ENCODE results near the gene PHLPP2.

The PHLPP2 gene

DNA sequence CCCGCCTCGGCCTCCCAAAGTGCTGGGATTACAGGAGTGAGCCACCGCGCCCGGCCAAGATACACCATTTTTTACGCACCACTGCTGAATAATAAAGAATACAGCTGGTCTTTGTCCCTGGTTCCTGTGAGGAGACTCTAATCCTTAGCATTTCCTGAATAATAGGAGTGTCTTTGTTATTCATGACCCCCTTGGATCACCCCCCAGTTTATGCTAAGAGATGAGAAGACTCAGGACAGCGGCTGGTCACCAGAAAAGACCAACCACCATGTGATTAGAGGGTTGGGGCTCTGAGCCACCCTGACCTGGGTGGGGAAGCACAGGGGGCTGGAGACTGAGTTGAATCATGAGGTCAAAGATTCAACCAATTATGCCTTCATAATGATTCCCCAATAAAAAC is 17.3 kb downstream of the PHLPP2 start:
- H2AFZ ChIP-seq (ENCODE audit: low read length) = no peak overlapping the region
- no peak overlapping the region for H3K9ac ChIP-seq (ENCODE audit: low read length)
- H3K27me3 ChIP-seq (ENCODE audit: insufficient read depth, low read length) = no peaks in the 10 kb centered on the region
- H3K36me3 ChIP-seq (ENCODE audit: insufficient read depth, low read length) = no peaks in the 10 kb centered on the region
- no peak overlapping the region for H3K4me2 ChIP-seq (ENCODE audit: low read length)
- H3K27ac ChIP-seq (ENCODE audit: low read depth, low read length, poor library complexity, severe bottlenecking) = no peak overlapping the region
- peaks cover 17% of the 10 kb centered on the region for H3K4me1 ChIP-seq (ENCODE audit: insufficient read depth, low read length, severe bottlenecking)
- H3K9me2 ChIP-seq (ENCODE audit: low read depth, low read length) = no peaks in the 10 kb centered on the region
- TF ChIP-seq EZH2 (IDR thresholded peaks at IDR 0.05; ENCODE audit: borderline replicate concordance, low read length) = no peak
- TF ChIP-seq, protein P1, sequence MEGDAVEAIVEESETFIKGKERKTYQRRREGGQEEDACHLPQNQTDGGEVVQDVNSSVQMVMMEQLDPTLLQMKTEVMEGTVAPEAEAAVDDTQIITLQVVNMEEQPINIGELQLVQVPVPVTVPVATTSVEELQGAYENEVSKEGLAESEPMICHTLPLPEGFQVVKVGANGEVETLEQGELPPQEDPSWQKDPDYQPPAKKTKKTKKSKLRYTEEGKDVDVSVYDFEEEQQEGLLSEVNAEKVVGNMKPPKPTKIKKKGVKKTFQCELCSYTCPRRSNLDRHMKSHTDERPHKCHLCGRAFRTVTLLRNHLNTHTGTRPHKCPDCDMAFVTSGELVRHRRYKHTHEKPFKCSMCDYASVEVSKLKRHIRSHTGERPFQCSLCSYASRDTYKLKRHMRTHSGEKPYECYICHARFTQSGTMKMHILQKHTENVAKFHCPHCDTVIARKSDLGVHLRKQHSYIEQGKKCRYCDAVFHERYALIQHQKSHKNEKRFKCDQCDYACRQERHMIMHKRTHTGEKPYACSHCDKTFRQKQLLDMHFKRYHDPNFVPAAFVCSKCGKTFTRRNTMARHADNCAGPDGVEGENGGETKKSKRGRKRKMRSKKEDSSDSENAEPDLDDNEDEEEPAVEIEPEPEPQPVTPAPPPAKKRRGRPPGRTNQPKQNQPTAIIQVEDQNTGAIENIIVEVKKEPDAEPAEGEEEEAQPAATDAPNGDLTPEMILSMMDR (IDR thresholded peaks at IDR 0.05; ENCODE audit: low read length) = no peak
- H4K20me1 ChIP-seq (ENCODE audit: insufficient read depth, low read length) = no peaks in the 10 kb centered on the region
- H3K9me3 ChIP-seq (ENCODE audit: low read length) = no peaks in the 10 kb centered on the region
- H3F3A ChIP-seq (ENCODE audit: insufficient read depth, low read length) = no peaks in the 10 kb centered on the region
- no peaks in the 10 kb centered on the region for H3K79me2 ChIP-seq (ENCODE audit: insufficient read depth, low read length)
- no peak overlapping the region for H3K4me3 ChIP-seq (ENCODE audit: low read depth, low read length, poor library complexity, severe bottlenecking)

DNA sequence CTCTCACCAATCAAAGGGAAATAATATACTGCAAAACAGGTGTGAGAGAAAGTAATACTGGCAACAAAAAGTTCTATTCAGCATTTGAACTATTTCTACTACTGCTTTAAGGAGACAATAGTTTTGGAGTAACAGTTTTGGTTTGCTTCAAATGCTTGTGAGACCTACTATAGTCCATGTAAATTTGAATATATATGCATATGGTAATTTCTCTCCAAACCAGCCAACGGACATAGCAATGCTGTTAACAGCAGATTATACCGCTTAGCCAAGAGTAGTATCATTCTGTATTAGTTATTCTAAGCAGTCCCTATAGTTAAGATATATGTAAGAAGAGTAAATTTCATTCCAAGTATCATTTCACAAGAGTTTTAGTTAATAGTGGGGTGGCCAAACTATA is 18.5 kb downstream of the PHLPP2 start:
- no peak for TF ChIP-seq EZH2 (IDR thresholded peaks at IDR 0.05; ENCODE audit: borderline replicate concordance, low read length)
- TF ChIP-seq, protein P1 (IDR thresholded peaks at IDR 0.05; ENCODE audit: low read length) = no peak
- Histone ChIP-seq H3K4me2 (ENCODE audit: low read length) (no peak overlapping the region), H3K27me3 (ENCODE audit: insufficient read depth, low read length) (no peaks in the 10 kb centered on the region), H3K27ac (ENCODE audit: low read depth, low read length, poor library complexity, severe bottlenecking) (no peak overlapping the region), H3K4me1 (ENCODE audit: insufficient read depth, low read length, severe bottlenecking) (peaks cover 10% of the 10 kb centered on the region), H3K9me2 (ENCODE audit: low read depth, low read length) (no peaks in the 10 kb centered on the region), H2AFZ (ENCODE audit: low read length) (no peak overlapping the region), H3K9me3 (ENCODE audit: low read length) (no peaks in the 10 kb centered on the region), H3F3A (ENCODE audit: insufficient read depth, low read length) (no peaks in the 10 kb centered on the region), H3K4me3 (ENCODE audit: low read depth, low read length, poor library complexity, severe bottlenecking) (no peak overlapping the region), H4K20me1 (ENCODE audit: insufficient read depth, low read length) (no peaks in the 10 kb centered on the region), H3K9ac (ENCODE audit: low read length) (no peak overlapping the region), H3K36me3 (ENCODE audit: insufficient read depth, low read length) (no peaks in the 10 kb centered on the region), H3K79me2 (ENCODE audit: insufficient read depth, low read length) (no peaks in the 10 kb centered on the region)

DNA sequence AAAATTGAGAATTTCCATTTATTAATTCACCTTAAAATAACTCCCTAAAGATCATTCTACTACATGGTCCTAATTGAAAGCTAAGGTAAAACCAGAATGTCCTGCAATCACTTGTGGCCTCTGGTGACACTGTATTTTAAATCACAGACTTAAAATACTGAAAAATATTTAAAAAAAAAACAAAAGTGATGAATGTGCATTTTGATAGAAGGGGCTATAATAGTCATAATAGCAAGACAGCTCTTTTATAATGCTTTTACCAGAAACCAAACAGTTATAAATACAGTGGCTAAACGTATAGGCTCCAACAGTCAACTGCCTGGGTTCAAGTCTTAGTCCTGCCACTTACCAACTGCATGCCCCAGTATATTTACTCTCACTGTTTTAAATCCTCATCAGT is 21.2 kb downstream of the PHLPP2 start:
- no peaks in the 10 kb centered on the region for H3F3A ChIP-seq (ENCODE audit: insufficient read depth, low read length)
- H3K4me1 ChIP-seq (ENCODE audit: insufficient read depth, low read length, severe bottlenecking) = peaks cover 10% of the 10 kb centered on the region
- no peaks in the 10 kb centered on the region for H3K9me3 ChIP-seq (ENCODE audit: low read length)
- H3K36me3 ChIP-seq (ENCODE audit: insufficient read depth, low read length) = 0 out of 2 replicates have a peak, but pooled peaks cover 4% of the 10 kb centered on the region
- H2AFZ ChIP-seq (ENCODE audit: low read length) = no peak overlapping the region
- TF ChIP-seq, protein P1 (IDR thresholded peaks at IDR 0.05; ENCODE audit: low read length) = no peak
- H3K9me2 ChIP-seq (ENCODE audit: low read depth, low read length) = no peaks in the 10 kb centered on the region
- no peak overlapping the region for H3K4me2 ChIP-seq (ENCODE audit: low read length)
- no peak overlapping the region for H3K27ac ChIP-seq (ENCODE audit: low read depth, low read length, poor library complexity, severe bottlenecking)
- no peaks in the 10 kb centered on the region for H4K20me1 ChIP-seq (ENCODE audit: insufficient read depth, low read length)
- no peak overlapping the region for H3K9ac ChIP-seq (ENCODE audit: low read length)
- H3K79me2 ChIP-seq (ENCODE audit: insufficient read depth, low read length) = no peaks in the 10 kb centered on the region
- H3K4me3 ChIP-seq (ENCODE audit: low read depth, low read length, poor library complexity, severe bottlenecking) = no peak overlapping the region
- H3K27me3 ChIP-seq (ENCODE audit: insufficient read depth, low read length) = no peaks in the 10 kb centered on the region

Measured in OCI-LY1 (cell line).